ENCODE data around the gene MED29. TPM values are rescaled to one million over a fixed set of nuclear protein-coding genes. Genes with fewer than 3 reads are reported as not detected.
A peak's percentile ranks its signal among the peaks of the same experiment; 100 is the strongest.

The MED29 gene
- total and polyA plus RNA-seq, 2 of the 13 experiments (the other 11 are each of a cell fraction or from before 2014, with no cell fraction given), result 14.0 to 19.7 TPM

- BruUV-seq (replicated peaks), result no TSS peak
- TF ChIP-seq TBX3 (IDR thresholded peaks at IDR 0.05; ENCODE audit: borderline replicate concordance), result no peak
- 0 out of 2 replicates have a peak, but pooled peaks have one; percentile 27 for TF ChIP-seq RBFOX2 (IDR thresholded peaks at IDR 0.05; ENCODE audit: low read depth, low read length)
- Histone ChIP-seq H3K4me2 (ENCODE audit: low read depth, low read length) (no peak overlapping the region), H3K27me3 (ENCODE audit: control insufficient read depth in 1 of 2, insufficient read depth in 2 of 2, low read length in 2 of 2) (no peaks in the 10 kb centered on the region), H3K27ac (ENCODE audit: extremely low read length, insufficient read depth, low read length) (no peak overlapping the region), H3K79me2 (ENCODE audit: insufficient read depth, low read length) (peaks cover 12% of the 10 kb centered on the region), H3K4me3 (replicated peaks in 1 of 3; ENCODE audit: insufficient read depth in 1 of 3, low read depth in 2 of 3, low read length in 3 of 3) (no peak overlapping the region), H3K9me3 (ENCODE audit: low read length) (no peaks in the 10 kb centered on the region), H3K9ac (ENCODE audit: insufficient read depth, low read depth, low read length) (no peak overlapping the region), H3K36me3 (replicated peaks in 1 of 2; ENCODE audit: control insufficient read depth in 1 of 2, insufficient read depth in 2 of 2, low read length in 2 of 2) (peaks cover 25 to 70% of the 10 kb centered on the region in 2 experiments), H2AFZ (ENCODE audit: low read length) (no peak overlapping the region), H3K4me1 (ENCODE audit: insufficient read depth, low read length) (peaks cover 13% of the 10 kb centered on the region), H4K20me1 (ENCODE audit: insufficient read depth, low read length) (no peaks in the 10 kb centered on the region)
- 93% methylated on average over 13 of the region's 20 CpGs for WGBS (ENCODE audit: low lambda C conversion rate)
- CTCF ChIA-PET (ENCODE audit: low intra/inter-chr PET ratio, low total read pairs), result no interaction called here
- POLR2A ChIA-PET, result interaction anchor here (0.8 to 1.0 kb wide), 2 partner anchors 50 kb away, joined by 3 read pairs; partner anchors contain the start of gene RPS16
- DNase-seq (ENCODE audit: low spot score) (no peak), FAIRE-seq (no peak), ATAC-seq (no peak)
- intact Hi-C loops (cut with micrococcal nuclease; ENCODE audit: unreplicated experiment), result no loop called here
- in situ Hi-C loops (cut with HindIII; ENCODE audit: extremely low pct_ligation_motif_present, low pct_unique_long_range_greater_than_20kb), result no loop called here
Observed at GRCh38 chr19:39385629-39386411, 5.4 kb upstream of the MED29 start.

DNA sequence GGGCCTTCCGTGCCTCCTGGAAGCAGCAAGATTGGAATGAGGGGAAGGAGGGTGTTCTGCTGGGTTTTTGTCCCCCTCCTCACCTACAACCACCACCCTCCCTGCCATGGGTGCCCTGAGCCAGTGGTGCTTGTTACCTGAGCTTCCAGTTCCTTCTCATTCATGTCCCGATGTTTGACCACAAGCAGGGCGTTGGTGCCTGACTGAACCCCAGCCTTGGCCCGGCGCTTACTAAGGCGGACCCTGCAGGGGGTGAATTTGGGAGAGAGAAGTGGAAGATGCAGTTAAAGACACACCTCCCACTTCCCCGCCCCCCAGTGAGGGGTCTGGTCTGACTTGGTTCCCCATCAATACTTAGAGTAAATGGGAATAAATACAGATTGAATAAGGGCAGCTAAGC is 4.6 kb upstream of the MED29 start:
- no peak for ATAC-seq
- intact Hi-C loops (cut with micrococcal nuclease; ENCODE audit: unreplicated experiment), result no loop called here
- CTCF ChIA-PET (ENCODE audit: low intra/inter-chr PET ratio, low total read pairs), result no interaction called here

More for the DNA sequence above, 4.6 kb upstream of the MED29 start:
- H3K4me1 ChIP-seq (ENCODE audit: insufficient read depth, low read length), result peaks cover 13% of the 10 kb centered on the region
- TF ChIP-seq MYPOP (CRISPR knock-in tag; IDR thresholded peaks at IDR 0.05) (no peak), MIXL1 (CRISPR knock-in tag; IDR thresholded peaks at IDR 0.05) (no peak), HMG20B (CRISPR knock-in tag; conservative IDR thresholded peaks at IDR 0.05) (no peak), RORA (CRISPR knock-in tag; IDR thresholded peaks at IDR 0.05) (no peak), RFXANK (CRISPR knock-in tag; IDR thresholded peaks at IDR 0.05) (no peak), RBM22 (optimal IDR thresholded peaks at IDR 0.05; ENCODE audit: low read length) (no peak)
- TF ChIP-seq, protein P1, sequence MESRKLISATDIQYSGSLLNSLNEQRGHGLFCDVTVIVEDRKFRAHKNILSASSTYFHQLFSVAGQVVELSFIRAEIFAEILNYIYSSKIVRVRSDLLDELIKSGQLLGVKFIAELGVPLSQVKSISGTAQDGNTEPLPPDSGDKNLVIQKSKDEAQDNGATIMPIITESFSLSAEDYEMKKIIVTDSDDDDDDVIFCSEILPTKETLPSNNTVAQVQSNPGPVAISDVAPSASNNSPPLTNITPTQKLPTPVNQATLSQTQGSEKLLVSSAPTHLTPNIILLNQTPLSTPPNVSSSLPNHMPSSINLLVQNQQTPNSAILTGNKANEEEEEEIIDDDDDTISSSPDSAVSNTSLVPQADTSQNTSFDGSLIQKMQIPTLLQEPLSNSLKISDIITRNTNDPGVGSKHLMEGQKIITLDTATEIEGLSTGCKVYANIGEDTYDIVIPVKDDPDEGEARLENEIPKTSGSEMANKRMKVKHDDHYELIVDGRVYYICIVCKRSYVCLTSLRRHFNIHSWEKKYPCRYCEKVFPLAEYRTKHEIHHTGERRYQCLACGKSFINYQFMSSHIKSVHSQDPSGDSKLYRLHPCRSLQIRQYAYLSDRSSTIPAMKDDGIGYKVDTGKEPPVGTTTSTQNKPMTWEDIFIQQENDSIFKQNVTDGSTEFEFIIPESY (CRISPR knock-in tag; IDR thresholded peaks at IDR 0.05), result no peak
- in situ Hi-C loops (cut with HindIII; ENCODE audit: extremely low pct_ligation_motif_present, low pct_unique_long_range_greater_than_20kb), result no loop called here
- H3K4me2 ChIP-seq (ENCODE audit: low read depth, low read length), result no peak overlapping the region
- H3K79me2 ChIP-seq (ENCODE audit: insufficient read depth, low read length), result peaks cover 12% of the 10 kb centered on the region
- no peak overlapping the region for H3K27ac ChIP-seq (ENCODE audit: extremely low read length, insufficient read depth, low read length)
- H3K9me3 ChIP-seq (ENCODE audit: low read length), result no peaks in the 10 kb centered on the region
- WGBS (ENCODE audit: low lambda C conversion rate), result 98% methylated on average over 7 of the region's 7 CpGs
- POLR2A ChIA-PET, result interaction anchor here (0.8 kb wide), 1 partner anchor 49 kb away, joined by 3 read pairs; the partner anchor contains the start of gene RPS16
- no peaks in the 10 kb centered on the region for H4K20me1 ChIP-seq (ENCODE audit: insufficient read depth, low read length)
- no peak for FAIRE-seq
- BruUV-seq (replicated peaks), result no TSS peak
- H3K27me3 ChIP-seq (ENCODE audit: control insufficient read depth in 1 of 2, insufficient read depth in 2 of 2, low read length in 2 of 2), result no peaks in the 10 kb centered on the region
- no peak overlapping the region for H2AFZ ChIP-seq (ENCODE audit: low read length)
- peaks cover 20 to 63% of the 10 kb centered on the region in 2 experiments for H3K36me3 ChIP-seq (replicated peaks in 1 of 2; ENCODE audit: control insufficient read depth in 1 of 2, insufficient read depth in 2 of 2, low read length in 2 of 2)
- H3K9ac ChIP-seq (ENCODE audit: insufficient read depth, low read depth, low read length), result no peak overlapping the region
- no peak for DNase-seq (ENCODE audit: low spot score)
- no peak overlapping the region for H3K4me3 ChIP-seq (replicated peaks in 1 of 3; ENCODE audit: insufficient read depth in 1 of 3, low read depth in 2 of 3, low read length in 3 of 3)

Measured in HepG2 (cell line).